HG02870 (cell line): Measurements from ENCODE around the gene GEN1.
"Not testable (repeated sequence)": the region's sequence is repeated elsewhere in the genome, so short reads cannot be mapped to it uniquely, and the experiment has no call there.

ENCODE experiments used
- ATAC-seq: cut with Tn5 transposase; IDR thresholded peaks from one replicate; pipeline ENCODE4 v1.9.1; 2021; ENCODE audit warnings: mild to moderate bottlenecking, moderate library complexity; ENCODE audit not compliant: unreplicated experiment

Gene GEN1

DNA sequence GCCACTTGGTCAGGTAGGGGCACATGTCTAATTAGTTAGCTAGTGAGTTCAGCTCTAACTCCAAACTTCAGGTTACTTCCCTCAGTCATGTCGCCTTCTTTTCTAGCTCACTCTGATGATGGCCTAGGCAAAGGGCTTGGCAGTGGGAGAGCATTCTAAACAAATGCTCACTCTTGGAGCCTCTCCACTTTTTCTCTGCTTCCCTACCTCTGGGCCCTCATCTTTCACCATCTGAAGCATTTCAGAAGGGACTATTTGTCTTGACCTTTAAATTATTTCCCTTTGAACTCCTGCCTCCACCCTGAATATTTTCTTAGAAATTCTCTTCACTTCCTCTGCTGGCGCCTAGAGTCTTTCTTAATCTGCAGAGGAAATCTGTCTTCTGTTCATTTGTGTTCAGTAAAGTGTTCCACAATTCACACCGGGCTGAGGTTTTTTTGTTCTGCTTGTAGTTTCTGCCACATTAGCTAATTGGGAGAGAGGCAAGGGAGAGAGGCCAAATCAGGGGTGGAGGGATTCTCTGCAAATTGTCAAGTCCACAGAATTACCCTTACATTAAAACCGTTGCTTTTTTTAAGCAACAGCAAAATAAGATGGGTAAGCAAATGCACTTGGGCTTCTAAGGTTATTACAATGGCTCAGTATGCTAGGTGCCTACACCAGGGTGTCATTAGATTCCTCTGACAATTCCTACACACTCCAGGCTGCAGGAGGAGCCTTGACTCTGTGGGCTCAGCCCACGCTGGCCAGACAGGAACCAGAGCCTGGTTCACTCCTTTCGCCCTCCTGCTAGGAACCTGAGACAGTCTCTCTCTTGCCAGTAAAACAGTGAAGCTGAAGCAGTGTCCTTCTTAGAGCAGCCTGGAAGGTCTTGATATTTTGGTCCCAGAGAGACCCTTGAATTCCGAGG is 67.9 kb downstream of the GEN1 start:
- peak; percentile 41 for ATAC-seq

DNA sequence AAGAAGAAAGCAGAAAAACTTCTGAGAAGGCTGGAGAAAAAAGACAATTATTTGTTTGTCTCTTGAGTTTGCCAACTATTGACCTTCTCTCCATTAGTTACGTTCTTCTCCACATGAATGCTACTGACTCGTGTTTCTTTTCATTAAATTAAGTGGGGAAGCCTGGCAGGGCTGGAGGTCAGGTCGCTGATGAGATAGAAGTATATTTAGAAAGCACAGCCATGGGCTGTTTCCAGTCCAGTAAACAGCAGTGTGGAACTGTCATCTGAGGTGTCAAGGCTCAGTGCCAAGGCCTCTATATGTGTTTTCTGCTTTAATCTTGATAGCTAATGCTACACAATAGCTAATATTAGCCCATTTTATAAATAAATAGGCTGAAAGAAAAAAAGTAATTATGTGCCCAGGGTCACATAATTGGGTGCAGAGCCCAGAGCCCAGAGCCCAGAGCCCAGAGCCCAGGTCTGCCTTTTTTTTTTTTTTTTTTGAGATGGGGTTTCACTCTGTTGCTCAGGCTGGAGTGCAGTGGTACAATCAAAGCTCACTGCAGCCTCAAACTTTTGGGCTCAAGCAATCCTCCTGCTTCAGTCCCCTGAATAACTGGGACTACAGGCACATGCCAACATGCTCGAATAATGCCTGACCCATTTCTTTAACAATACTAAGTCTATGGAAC is 68.6 kb downstream of the GEN1 start:
- ATAC-seq: peak; percentile 44

DNA sequence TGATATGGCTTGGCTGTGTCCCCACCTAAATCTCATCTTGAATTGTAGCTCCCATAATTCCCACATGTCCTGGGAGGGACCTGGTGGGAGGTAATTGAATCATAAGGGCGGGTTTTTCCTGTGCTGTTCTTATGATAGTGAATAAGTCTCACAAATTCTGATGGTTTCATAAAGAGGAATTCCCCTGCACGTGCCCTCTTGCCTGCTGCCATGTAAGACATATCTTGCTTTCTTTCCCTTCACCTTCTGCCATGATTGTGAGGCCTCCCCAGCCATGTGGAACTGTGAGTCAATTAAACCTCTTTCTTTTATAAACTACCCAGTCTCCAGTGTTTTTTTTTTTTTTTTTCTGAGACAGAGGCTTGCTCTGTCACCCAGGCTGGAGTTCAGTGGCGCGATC is 69.7 kb downstream of the GEN1 start:
- not testable (repeated sequence) for ATAC-seq

DNA sequence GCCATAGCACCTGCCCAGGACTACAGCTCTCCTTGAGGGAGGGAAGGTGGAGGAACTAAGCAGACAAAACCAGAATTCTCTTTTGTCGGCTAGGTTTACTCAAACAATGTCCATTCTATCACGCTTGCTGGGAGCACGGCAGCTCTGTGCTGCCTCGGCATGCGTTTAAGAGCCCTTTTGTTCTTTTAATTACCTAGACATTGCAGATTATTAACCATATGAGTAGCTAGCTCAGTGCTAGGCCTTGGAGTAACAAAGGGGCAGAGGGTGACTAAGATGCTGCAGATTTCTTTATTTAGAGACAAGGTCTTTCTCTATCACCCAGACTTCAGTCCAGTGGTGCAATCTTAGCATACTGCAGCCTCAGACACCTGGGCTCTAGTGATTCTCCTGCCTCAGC is 73.4 kb downstream of the GEN1 start:
- no peak for ATAC-seq

DNA sequence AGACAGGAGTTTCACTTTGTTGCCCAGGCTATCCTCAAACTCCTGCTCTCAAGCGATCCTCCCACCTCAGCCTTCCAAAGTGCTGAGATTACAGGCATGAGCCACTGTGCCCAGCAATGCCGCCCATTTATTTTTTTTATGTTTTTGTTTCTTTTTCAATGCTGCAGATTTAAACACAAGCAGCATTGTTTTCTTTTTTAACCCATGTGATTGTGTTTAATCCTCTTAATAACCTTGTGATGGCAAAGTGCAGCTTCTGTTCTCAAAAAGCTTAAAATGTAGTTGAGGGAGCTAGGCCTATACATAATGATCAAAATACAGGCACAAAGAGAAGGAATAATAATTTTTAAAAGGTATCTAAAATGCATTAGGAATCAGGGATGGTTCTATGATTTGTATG is 73.8 kb downstream of the GEN1 start:
- ATAC-seq: no peak

DNA sequence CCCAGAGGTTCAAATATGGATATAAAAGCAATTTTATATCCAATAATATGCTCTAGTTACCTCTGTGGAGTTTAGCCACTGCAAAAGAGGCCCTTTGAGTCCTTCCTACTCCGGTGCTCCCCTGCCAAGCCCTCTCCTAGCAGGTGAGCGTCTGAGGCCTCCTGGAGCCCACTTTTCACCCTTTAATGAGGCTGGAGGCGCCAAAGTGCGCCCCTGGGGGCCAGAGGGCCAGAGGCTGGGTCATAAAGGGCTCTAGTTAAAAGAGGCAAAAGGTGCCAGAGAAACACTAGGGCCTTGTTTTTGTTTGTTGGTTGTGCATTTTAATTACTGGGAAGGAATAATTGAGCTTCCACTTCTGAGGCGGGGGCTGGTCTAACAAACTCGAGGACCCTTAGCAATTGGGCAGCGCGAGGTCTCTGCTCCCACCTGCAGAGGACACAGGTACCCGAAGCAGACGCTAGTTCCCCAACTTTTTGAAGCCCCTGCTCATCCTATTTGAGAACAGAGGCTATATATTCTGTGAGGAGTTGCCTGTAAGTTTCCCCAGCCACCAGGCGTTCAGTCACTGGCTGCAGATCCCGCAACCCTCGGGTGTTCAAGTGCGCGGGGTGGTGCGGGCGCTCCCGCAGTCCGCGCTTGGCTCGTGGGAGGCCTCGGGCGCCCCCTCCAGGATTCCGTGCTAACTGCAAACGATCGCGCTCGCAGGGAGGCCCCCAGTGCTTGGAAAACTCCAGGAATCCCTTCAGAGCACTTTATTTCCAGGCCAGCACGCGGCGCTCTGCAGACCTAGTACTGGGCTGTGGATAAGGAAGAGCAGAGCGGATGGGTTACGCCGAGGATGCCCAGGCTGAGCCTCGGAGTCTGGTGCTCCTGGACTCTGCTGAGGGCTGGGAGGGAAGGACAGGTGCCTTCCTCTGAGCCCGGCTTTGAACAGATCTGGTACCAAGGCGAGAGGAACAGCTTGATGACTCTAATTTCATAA is 76.4 kb downstream of the GEN1 start:
- peak; percentile 83 for ATAC-seq

DNA sequence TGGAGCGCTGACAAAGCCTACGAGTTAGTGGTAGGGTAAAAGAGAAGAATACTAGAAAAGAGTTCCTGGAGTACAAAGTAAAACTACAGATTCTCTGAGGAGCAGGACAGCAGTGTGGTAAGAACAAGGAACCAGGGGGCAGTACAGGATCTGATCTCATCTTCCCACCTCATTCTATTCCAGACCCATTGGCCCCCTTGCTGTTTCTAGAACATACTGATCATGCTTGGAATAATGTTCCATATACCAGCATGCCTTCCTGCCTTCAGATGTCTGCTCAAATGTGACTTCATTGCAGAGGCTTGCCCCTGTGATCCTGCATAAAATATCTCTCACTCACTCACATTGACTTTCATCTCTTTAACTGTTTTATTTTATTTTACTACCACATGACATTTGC is 81.6 kb downstream of the GEN1 start:
- no peak for ATAC-seq
